K562 (cell line): ENCODE results near the gene NDC1. TPM values are rescaled to one million over a fixed set of nuclear protein-coding genes. Genes with fewer than 3 reads are reported as not detected.

Experiments used
- ARID2 ChIP-seq: fragments of 450-650 bp; IDR thresholded peaks from 2 replicates; pipeline ENCODE4 v1.6.1; 2017; ENCODE audit warnings: antibody characterized with exemption, mild to moderate bottlenecking
- ATF1 ChIP-seq, 2 experiments: fragments of 450-650 bp in 1 of 2; IDR thresholded peaks; 2 replicates each; pipeline ENCODE4 v1.6.1; 2016; ENCODE audit warnings: missing compliant biosample characterization in 1 of 2, missing genetic modification characterization in 1 of 2
- CEBPB ChIP-seq: fragments of 450-650 bp; IDR thresholded peaks from 2 replicates; pipeline ENCODE4 v1.6.1; 2016; ENCODE audit warnings: missing genetic modification characterization, missing compliant biosample characterization
- CEBPG ChIP-seq, 3 experiments: fragments of 200-800 bp in 1 of 3; sonication (Bioruptor generic) in 1 of 3; sonication (generic) in 1 of 3; formaldehyde crosslinking in 1 of 3; IDR thresholded peaks in 2 of 3; conservative IDR thresholded peaks in 1 of 3; 2 replicates each; pipeline versions ENCODE4 v1.6.1 to v1.8.0; 2016 to 2022; ENCODE audit warnings: missing compliant biosample characterization in 2 of 3, missing genetic modification characterization in 2 of 3, mild to moderate bottlenecking in 1 of 3, missing genetic modification reagents in 1 of 3
- EHMT2 ChIP-seq: fragments of 450-650 bp; IDR thresholded peaks from 2 replicates; pipeline ENCODE4 v1.6.1; 2018; ENCODE audit warnings: antibody characterized with exemption
- HDAC6 ChIP-seq: IDR thresholded peaks from 2 replicates; pipeline ENCODE4 v1.6.1; 2012; ENCODE audit warnings: low read depth, mild to moderate bottlenecking, control low read depth, inconsistent platforms, low read length, moderate library complexity
- HLTF ChIP-seq: fragments of 450-650 bp; IDR thresholded peaks from 2 replicates; pipeline ENCODE4 v1.6.1; 2016
- KDM1A ChIP-seq, 2 experiments: fragments of 450-650 bp; IDR thresholded peaks; 2 replicates each; pipeline ENCODE4 v1.6.1; 2016; ENCODE audit warnings: mild to moderate bottlenecking in 2 of 2
- NR2F6 ChIP-seq: fragments of 450-650 bp; formaldehyde crosslinking; IDR thresholded peaks from 2 replicates; pipeline ENCODE4 v1.4.0; 2020; ENCODE audit warnings: mild to moderate bottlenecking
- RAD21 ChIP-seq, 2 experiments: fragments of 250-450 bp in 1 of 2; fragments of 450-650 bp in 1 of 2; sonication (Bioruptor Pico) in 1 of 2; formaldehyde crosslinking in 1 of 2; IDR thresholded peaks in 1 of 2; conservative IDR thresholded peaks in 1 of 2; 2 replicates each; pipeline versions ENCODE4 v1.4.0 to v1.8.0; 2020 to 2022; ENCODE audit warnings: mild to moderate bottlenecking in 2 of 2, moderate library complexity in 1 of 2
- RBM25 ChIP-seq: fragments of 200-400 bp; formaldehyde crosslinking; IDR thresholded peaks from 2 replicates; pipeline ENCODE4 v1.6.1; 2018; ENCODE audit warnings: low read length, low read depth, moderate library complexity; ENCODE audit not compliant: severe bottlenecking
- SIRT6 ChIP-seq: IDR thresholded peaks from one replicate; pipeline ENCODE4 v1.6.1; 2012; ENCODE audit warnings: low read depth, mild to moderate bottlenecking, control low read depth, inconsistent platforms, low read length, moderate library complexity
- SMC3 ChIP-seq: conservative IDR thresholded peaks from 2 replicates; pipeline ENCODE4 v1.6.1; 2011; ENCODE audit warnings: low read depth, low read length, improper control_type of control experiment; ENCODE audit not compliant: insufficient read depth
- SNIP1 ChIP-seq: fragments of 450-650 bp; IDR thresholded peaks from 2 replicates; pipeline ENCODE4 v1.7.1; 2017; ENCODE audit warnings: low read depth, mild to moderate bottlenecking
- SOX6 ChIP-seq: fragments of 450-650 bp; IDR thresholded peaks from 2 replicates; pipeline ENCODE4 v1.6.1; 2014; ENCODE audit warnings: mild to moderate bottlenecking
- ZFP36 ChIP-seq: fragments of 150-350 bp; IDR thresholded peaks from 2 replicates; pipeline ENCODE4 v1.6.1; 2018; ENCODE audit warnings: low read length, low read depth; ENCODE audit not compliant: partially characterized antibody
- ZNF24 ChIP-seq: fragments of 450-650 bp; IDR thresholded peaks from 2 replicates; pipeline ENCODE4 v1.6.1; 2016
- polyA plus RNA-seq, 8 experiments: library from polyadenylated mRNA; depleted of rRNA in 4 of 8; stranded (reverse) in 5 of 8; unstranded in 3 of 8; fragments of >200 nt; fragmentation: Nextera tagmentation in 2 of 8; fragmentation: Illumina TruSeq in 1 of 8; extraction: Ambion mirVana in 2 of 8; extraction: Trizol in 1 of 8; gene quantifications; 2 replicates each; pipeline versions ENCODE4 v1.2.1 to v1.2.3, GENCODE V29; 2011 to 2014; ENCODE audit warnings: inconsistent platforms in 1 of 8, missing spikeins in 1 of 8
- total RNA-seq, 7 experiments: library from RNA; depleted of rRNA in 6 of 7; stranded (reverse); fragments of >200 nt in 6 of 7; fragmentation: Illumina TruSeq in 2 of 7; extraction: Trizol in 2 of 7; gene quantifications; 2 replicates each; pipeline versions ENCODE4 v1.2.1 to v1.2.3, GENCODE V29; 2011 to 2021; ENCODE audit warnings: low replicate concordance in 1 of 7
- TF ChIP-seq, protein P1 (sequence below): fragments of 450-650 bp; IDR thresholded peaks from 2 replicates; pipeline ENCODE4 v1.6.1; 2016; ENCODE audit warnings: mild to moderate bottlenecking
- TF ChIP-seq, protein P2 (sequence below): sonication (generic); formaldehyde crosslinking; IDR thresholded peaks from 2 replicates; pipeline ENCODE4 v1.8.1; 2022; ENCODE audit warnings: missing genetic modification reagents
- TF ChIP-seq, protein P3 (sequence below), 2 experiments: fragments of 450-650 bp; IDR thresholded peaks; 2 replicates each; pipeline ENCODE4 v1.6.1; 2018; ENCODE audit warnings: mild to moderate bottlenecking in 2 of 2, low read depth in 1 of 2; ENCODE audit not compliant: partially characterized antibody in 2 of 2

NDC1 gene
- total and polyA plus RNA-seq, 9 of the 15 experiments (the other 6 are each of a cell fraction or from before 2014, with no cell fraction given) = 26.9 to 102 (median 64.5) TPM

DNA sequence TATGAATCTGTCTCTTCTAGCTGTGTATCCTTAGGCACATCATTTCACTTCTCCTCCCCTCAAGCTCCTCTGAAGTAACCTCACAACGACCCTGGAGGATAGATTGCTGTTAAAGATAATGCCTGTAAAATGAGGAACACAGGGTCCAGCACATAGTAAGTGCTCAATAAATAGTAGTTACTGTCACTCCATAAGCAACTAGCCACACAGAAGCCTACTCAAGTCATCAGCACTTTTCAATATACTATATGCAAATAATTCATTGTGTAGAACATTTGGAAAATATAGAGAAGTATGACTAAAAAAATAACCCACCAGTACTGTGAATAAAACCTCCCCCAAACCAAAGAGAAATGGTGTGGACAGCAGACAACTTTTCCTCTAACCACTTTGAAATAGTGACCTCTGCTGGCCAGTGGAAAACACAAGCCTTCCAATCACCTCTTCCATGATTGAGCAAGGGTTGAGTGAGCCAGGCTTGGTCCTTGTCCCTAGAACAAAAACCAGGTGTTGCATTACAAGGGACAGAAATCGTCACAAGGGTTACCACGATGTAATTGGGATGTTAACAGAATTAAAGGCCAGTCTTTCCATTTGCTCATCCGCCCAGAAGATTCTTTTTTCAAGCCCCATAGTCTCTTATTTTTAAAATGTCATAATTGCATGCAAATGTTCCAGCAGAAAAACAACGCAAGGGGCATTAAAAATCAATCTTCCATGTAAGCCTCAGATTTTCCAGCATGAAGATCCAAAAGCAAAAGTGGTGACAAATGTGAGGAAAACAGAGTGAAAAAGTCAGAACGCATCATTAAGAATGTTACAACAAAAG, 83.4 kb downstream of the NDC1 start (continued):
- TF ChIP-seq RAD21 (CRISPR knock-in tag; conservative IDR thresholded peaks at IDR 0.05 in 1 of 2, IDR thresholded peaks at IDR 0.05 in 1 of 2) (peak; percentile 63 to 87), SNIP1 (no peak), EHMT2 (peak; percentile 88), ZNF24 (0 out of 2 replicates have a peak, but pooled peaks have one; percentile 18), ZFP36 (no peak), SIRT6 (no peak), HLTF (no peak), CEBPB (tag) (peak; percentile 86), CEBPG (CRISPR knock-in tag; IDR thresholded peaks at IDR 0.05) (peak; percentile 36; the same call in 1 of the 2 replicates), CEBPG (tag; conservative IDR thresholded peaks at IDR 0.05 in 1 of 2, IDR thresholded peaks at IDR 0.05 in 1 of 2) (peak; percentile 66 to 88), KDM1A (IDR thresholded peaks at IDR 0.05) (peak; percentile 7 to 24; a peak in 1 of 4 replicates), NR2F6 (no peak), ATF1 (CRISPR knock-in tag; IDR thresholded peaks at IDR 0.05) (no peak), ATF1 (tag; IDR thresholded peaks at IDR 0.05) (0 out of 2 replicates have a peak, but pooled peaks have one; percentile 11), HDAC6 (no peak), SMC3 (peak; percentile 74), RBM25 (peak; percentile 69), ARID2 (no peak; the same call in 1 of the 2 replicates), SOX6 (0 out of 2 replicates have a peak, but pooled peaks have one; percentile 25)
- TF ChIP-seq, protein P1, sequence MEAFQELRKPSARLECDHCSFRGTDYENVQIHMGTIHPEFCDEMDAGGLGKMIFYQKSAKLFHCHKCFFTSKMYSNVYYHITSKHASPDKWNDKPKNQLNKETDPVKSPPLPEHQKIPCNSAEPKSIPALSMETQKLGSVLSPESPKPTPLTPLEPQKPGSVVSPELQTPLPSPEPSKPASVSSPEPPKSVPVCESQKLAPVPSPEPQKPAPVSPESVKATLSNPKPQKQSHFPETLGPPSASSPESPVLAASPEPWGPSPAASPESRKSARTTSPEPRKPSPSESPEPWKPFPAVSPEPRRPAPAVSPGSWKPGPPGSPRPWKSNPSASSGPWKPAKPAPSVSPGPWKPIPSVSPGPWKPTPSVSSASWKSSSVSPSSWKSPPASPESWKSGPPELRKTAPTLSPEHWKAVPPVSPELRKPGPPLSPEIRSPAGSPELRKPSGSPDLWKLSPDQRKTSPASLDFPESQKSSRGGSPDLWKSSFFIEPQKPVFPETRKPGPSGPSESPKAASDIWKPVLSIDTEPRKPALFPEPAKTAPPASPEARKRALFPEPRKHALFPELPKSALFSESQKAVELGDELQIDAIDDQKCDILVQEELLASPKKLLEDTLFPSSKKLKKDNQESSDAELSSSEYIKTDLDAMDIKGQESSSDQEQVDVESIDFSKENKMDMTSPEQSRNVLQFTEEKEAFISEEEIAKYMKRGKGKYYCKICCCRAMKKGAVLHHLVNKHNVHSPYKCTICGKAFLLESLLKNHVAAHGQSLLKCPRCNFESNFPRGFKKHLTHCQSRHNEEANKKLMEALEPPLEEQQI = 0 out of 2 replicates have a peak, but pooled peaks have one; percentile 33
- TF ChIP-seq, protein P2, sequence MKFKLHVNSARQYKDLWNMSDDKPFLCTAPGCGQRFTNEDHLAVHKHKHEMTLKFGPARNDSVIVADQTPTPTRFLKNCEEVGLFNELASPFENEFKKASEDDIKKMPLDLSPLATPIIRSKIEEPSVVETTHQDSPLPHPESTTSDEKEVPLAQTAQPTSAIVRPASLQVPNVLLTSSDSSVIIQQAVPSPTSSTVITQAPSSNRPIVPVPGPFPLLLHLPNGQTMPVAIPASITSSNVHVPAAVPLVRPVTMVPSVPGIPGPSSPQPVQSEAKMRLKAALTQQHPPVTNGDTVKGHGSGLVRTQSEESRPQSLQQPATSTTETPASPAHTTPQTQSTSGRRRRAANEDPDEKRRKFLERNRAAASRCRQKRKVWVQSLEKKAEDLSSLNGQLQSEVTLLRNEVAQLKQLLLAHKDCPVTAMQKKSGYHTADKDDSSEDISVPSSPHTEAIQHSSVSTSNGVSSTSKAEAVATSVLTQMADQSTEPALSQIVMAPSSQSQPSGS (CRISPR knock-in tag) = no peak
- TF ChIP-seq, protein P3, sequence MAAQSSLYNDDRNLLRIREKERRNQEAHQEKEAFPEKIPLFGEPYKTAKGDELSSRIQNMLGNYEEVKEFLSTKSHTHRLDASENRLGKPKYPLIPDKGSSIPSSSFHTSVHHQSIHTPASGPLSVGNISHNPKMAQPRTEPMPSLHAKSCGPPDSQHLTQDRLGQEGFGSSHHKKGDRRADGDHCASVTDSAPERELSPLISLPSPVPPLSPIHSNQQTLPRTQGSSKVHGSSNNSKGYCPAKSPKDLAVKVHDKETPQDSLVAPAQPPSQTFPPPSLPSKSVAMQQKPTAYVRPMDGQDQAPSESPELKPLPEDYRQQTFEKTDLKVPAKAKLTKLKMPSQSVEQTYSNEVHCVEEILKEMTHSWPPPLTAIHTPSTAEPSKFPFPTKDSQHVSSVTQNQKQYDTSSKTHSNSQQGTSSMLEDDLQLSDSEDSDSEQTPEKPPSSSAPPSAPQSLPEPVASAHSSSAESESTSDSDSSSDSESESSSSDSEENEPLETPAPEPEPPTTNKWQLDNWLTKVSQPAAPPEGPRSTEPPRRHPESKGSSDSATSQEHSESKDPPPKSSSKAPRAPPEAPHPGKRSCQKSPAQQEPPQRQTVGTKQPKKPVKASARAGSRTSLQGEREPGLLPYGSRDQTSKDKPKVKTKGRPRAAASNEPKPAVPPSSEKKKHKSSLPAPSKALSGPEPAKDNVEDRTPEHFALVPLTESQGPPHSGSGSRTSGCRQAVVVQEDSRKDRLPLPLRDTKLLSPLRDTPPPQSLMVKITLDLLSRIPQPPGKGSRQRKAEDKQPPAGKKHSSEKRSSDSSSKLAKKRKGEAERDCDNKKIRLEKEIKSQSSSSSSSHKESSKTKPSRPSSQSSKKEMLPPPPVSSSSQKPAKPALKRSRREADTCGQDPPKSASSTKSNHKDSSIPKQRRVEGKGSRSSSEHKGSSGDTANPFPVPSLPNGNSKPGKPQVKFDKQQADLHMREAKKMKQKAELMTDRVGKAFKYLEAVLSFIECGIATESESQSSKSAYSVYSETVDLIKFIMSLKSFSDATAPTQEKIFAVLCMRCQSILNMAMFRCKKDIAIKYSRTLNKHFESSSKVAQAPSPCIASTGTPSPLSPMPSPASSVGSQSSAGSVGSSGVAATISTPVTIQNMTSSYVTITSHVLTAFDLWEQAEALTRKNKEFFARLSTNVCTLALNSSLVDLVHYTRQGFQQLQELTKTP (IDR thresholded peaks at IDR 0.05; ENCODE audit: low read depth in 1 of 2, partially characterized antibody in 2 of 2) = no peak
